ENCODE results near the gene SMARCA4.
"Not testable (repeated sequence)": the region's sequence is repeated elsewhere in the genome, so short reads cannot be mapped to it uniquely, and the experiment has no call there.

The SMARCA4 gene

GRCh38 chr19:11098327-11098726 is 137.5 kb downstream of the SMARCA4 start:
- DNase-seq (ENCODE audit: low read depth) = no peak
- no peak overlapping the region for H3K4me3 ChIP-seq (replicated peaks; ENCODE audit: low read depth, low read length)
- TF ChIP-seq, protein P1, sequence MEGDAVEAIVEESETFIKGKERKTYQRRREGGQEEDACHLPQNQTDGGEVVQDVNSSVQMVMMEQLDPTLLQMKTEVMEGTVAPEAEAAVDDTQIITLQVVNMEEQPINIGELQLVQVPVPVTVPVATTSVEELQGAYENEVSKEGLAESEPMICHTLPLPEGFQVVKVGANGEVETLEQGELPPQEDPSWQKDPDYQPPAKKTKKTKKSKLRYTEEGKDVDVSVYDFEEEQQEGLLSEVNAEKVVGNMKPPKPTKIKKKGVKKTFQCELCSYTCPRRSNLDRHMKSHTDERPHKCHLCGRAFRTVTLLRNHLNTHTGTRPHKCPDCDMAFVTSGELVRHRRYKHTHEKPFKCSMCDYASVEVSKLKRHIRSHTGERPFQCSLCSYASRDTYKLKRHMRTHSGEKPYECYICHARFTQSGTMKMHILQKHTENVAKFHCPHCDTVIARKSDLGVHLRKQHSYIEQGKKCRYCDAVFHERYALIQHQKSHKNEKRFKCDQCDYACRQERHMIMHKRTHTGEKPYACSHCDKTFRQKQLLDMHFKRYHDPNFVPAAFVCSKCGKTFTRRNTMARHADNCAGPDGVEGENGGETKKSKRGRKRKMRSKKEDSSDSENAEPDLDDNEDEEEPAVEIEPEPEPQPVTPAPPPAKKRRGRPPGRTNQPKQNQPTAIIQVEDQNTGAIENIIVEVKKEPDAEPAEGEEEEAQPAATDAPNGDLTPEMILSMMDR (IDR thresholded peaks at IDR 0.05; ENCODE audit: low read length, missing control alignments) = no peak

- H3K4me3 ChIP-seq (replicated peaks; ENCODE audit: low read depth, low read length) = no peak overlapping the region
- DNase-seq (ENCODE audit: low read depth) = no peak
- TF ChIP-seq, protein P1 (IDR thresholded peaks at IDR 0.05; ENCODE audit: low read length, missing control alignments) = no peak
Observed at GRCh38 chr19:11098861-11099260, 138.0 kb downstream of the SMARCA4 start.

DNA sequence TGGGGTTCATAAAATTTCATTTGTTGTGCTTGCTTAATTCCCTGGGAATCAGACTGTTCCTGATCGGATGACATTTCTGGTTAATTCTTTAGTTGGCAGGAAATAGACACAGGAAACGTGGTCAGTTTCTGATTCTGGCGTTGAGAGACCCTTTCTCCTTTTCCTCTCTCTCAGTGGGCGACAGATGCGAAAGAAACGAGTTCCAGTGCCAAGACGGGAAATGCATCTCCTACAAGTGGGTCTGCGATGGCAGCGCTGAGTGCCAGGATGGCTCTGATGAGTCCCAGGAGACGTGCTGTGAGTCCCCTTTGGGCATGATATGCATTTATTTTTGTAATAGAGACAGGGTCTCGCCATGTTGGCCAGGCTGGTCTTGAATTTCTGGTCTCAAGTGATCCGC is 139.2 kb downstream of the SMARCA4 start:
- DNase-seq (ENCODE audit: low read depth) = no peak
- TF ChIP-seq, protein P1 (IDR thresholded peaks at IDR 0.05; ENCODE audit: low read length, missing control alignments) = no peak
- H3K4me3 ChIP-seq (replicated peaks; ENCODE audit: low read depth, low read length) = no peak overlapping the region

DNA sequence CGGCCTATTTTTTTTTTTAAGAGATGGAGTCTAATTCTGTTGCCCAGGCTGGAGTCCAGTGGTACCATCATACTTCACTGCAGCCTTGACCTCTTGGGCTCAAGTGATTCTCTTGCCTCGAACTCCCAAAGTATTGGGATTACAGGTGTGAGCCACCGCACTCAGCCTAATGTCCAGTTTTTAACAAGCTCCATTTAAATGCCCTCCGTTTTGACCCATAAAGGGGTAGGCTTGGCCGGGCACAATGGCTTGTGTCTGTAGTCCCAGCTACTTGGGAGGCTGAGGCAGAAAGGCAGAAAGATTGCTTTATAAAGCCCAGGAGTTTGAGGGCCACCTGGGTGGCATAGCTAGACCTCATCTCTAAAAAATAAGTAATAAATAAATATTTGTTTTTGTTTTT is 140.2 kb downstream of the SMARCA4 start:
- DNase-seq (ENCODE audit: low read depth) = no peak
- no peak overlapping the region for H3K4me3 ChIP-seq (replicated peaks; ENCODE audit: low read depth, low read length)
- TF ChIP-seq, protein P1 (IDR thresholded peaks at IDR 0.05; ENCODE audit: low read length, missing control alignments) = no peak

DNA sequence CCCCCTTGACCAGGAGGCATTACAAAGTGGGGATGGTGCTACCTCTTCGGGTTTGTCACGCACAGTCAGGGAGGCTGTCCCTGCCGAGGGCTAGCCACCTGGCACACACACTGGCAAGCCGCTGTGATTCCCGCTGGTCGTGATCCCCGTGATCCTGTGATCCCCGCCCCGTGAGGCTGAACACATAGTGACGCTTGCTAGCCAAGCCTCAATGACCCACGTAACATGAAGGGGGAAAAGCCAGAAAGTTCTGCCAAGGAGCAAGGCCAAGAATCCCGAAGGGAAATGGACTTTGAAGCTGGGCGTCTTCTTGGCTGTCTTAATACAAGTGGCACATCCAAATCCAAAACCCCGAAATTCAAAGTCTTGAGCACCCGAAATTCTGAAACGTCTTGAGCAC is 142.1 kb downstream of the SMARCA4 start:
- TF ChIP-seq, protein P1 (IDR thresholded peaks at IDR 0.05; ENCODE audit: low read length, missing control alignments) = no peak
- DNase-seq (ENCODE audit: low read depth) = no peak
- no peak overlapping the region for H3K4me3 ChIP-seq (replicated peaks; ENCODE audit: low read depth, low read length)

- not testable (repeated sequence) for DNase-seq (ENCODE audit: low read depth); H3K4me3 ChIP-seq (replicated peaks; ENCODE audit: low read depth, low read length)
Observed at GRCh38 chr19:11103667-11104066, 142.8 kb downstream of the SMARCA4 start.

GRCh38 chr19:11105014-11105636 is 144.3 kb downstream of the SMARCA4 start:
- TF ChIP-seq, protein P1 (IDR thresholded peaks at IDR 0.05; ENCODE audit: low read length, missing control alignments) = no peak
- H3K4me3 ChIP-seq (replicated peaks; ENCODE audit: low read depth, low read length) = no peak overlapping the region
- DNase-seq (ENCODE audit: low read depth) = no peak
